Tibial artery (tissue), 4 donors: ENCODE results near the gene STYK1.

ENCODE experiments used
- DNase-seq, 2 donors: peaks; one replicate each; pipeline ENCODE4 v3.0.0-alpha.2; 2019
- H3K27ac ChIP-seq, 2 donors: fragments of 200-600 bp; sonication (generic) in 1 of 2; 1 replicate in 1 of 2; 2 replicates in 1 of 2; pipeline ENCODE4 v1.5.1; 2018 to 2019; ENCODE audit warnings: mild to moderate bottlenecking in 1 of 2
- H3K27me3 ChIP-seq, 2 donors: fragments of 200-600 bp; sonication (generic) in 1 of 2; one replicate each; pipeline versions ENCODE4 v1.5.1 to v1.6.0; 2016 to 2019
- H3K36me3 ChIP-seq, 3 donors: fragments of 200-600 bp; sonication (generic) in 2 of 3; one replicate each; pipeline ENCODE4 v1.5.1; 2016 to 2019; ENCODE audit warnings: mild to moderate bottlenecking in 2 of 3
- H3K4me1 ChIP-seq, 4 donors: fragments of 200-600 bp; sonication (generic) in 2 of 4; 1 replicate in 3 of 4; 2 replicates in 1 of 4; pipeline ENCODE4 v1.5.1; 2016 to 2019
- H3K4me3 ChIP-seq, 2 donors: fragments of 200-600 bp; sonication (generic) in 1 of 2; 1 replicate in 1 of 2; 2 replicates in 1 of 2; pipeline ENCODE4 v1.5.1; 2018 to 2019; ENCODE audit warnings: mild to moderate bottlenecking in 2 of 2
- H3K9me3 ChIP-seq, 3 donors: fragments of 200-600 bp; sonication (generic) in 1 of 3; one replicate each; pipeline ENCODE4 v1.5.1; 2016 to 2019
- CTCF ChIP-seq, 2 experiments: fragments of 200-600 bp in 1 of 2; fragments of 450-650 bp in 1 of 2; IDR thresholded peaks; one replicate each; pipeline ENCODE4 v1.5.1; 2017 to 2019; ENCODE audit warnings: antibody characterized with exemption in 2 of 2, mild to moderate bottlenecking in 1 of 2, moderate library complexity in 1 of 2
- intact Hi-C: fragments of 100-400 bp; cut with DNase I; formaldehyde crosslinking; loops from one replicate; pipeline ENCODE4 v1.15.0; 2023; ENCODE audit warnings: low total_unique reads

Gene STYK1

GRCh38 chr12:10607885-10608458 lies 65.9 kb downstream of the STYK1 start:
- H3K4me3 ChIP-seq: no peak overlapping the region
- H3K27ac ChIP-seq: no peak overlapping the region
- TF ChIP-seq CTCF (IDR thresholded peaks at IDR 0.05): no peak
- H3K9me3 ChIP-seq: no peaks in the 10 kb centered on the region
- peaks cover 0 to 19% (median 10%) of the 10 kb centered on the region in 4 donors for H3K4me1 ChIP-seq
- peaks cover 24 to 36% (median 35%) of the 10 kb centered on the region in 3 donors for H3K36me3 ChIP-seq
- no peak for DNase-seq
- no peaks in the 10 kb centered on the region for H3K27me3 ChIP-seq
- intact Hi-C loops: no loop called here

GRCh38 chr12:10601860-10602259 lies 72.0 kb downstream of the STYK1 start:
- Histone ChIP-seq H3K36me3 (peaks cover 2 to 27% (median 15%) of the 10 kb centered on the region in 3 donors), H3K9me3 (no peaks in the 10 kb centered on the region), H3K4me1 (no peaks in the 10 kb centered on the region), H3K4me3 (no peak overlapping the region), H3K27ac (no peak overlapping the region), H3K27me3 (no peaks in the 10 kb centered on the region)
- no peak for DNase-seq
- no peak for TF ChIP-seq CTCF (IDR thresholded peaks at IDR 0.05)
- intact Hi-C loops: no loop called here

GRCh38 chr12:10600988-10601387 lies 72.9 kb downstream of the STYK1 start:
- no peaks in the 10 kb centered on the region for H3K9me3 ChIP-seq
- no peak overlapping the region for H3K4me3 ChIP-seq
- intact Hi-C loops: no loop called here
- H3K27ac ChIP-seq: no peak overlapping the region
- no peak for TF ChIP-seq CTCF (IDR thresholded peaks at IDR 0.05)
- DNase-seq: no peak
- no peaks in the 10 kb centered on the region for H3K4me1 ChIP-seq
- peaks cover 0 to 29% (median 11%) of the 10 kb centered on the region in 3 donors for H3K36me3 ChIP-seq
- H3K27me3 ChIP-seq: no peaks in the 10 kb centered on the region

- Histone ChIP-seq H3K27ac (no peak overlapping the region), H3K9me3 (no peaks in the 10 kb centered on the region), H3K27me3 (no peaks in the 10 kb centered on the region), H3K36me3 (peaks cover 0 to 31% (median 4%) of the 10 kb centered on the region in 3 donors), H3K4me3 (no peak overlapping the region), H3K4me1 (no peaks in the 10 kb centered on the region)
- no peak for DNase-seq
- intact Hi-C loops: no loop called here
- TF ChIP-seq CTCF (IDR thresholded peaks at IDR 0.05): no peak
These were observed 78.0 kb downstream of the STYK1 start for GRCh38 chr12:10595881-10596280.

GRCh38 chr12:10590966-10591365 lies 82.9 kb downstream of the STYK1 start:
- no peaks in the 10 kb centered on the region for H3K9me3 ChIP-seq
- no peak for TF ChIP-seq CTCF (IDR thresholded peaks at IDR 0.05)
- H3K36me3 ChIP-seq: peaks cover 0 to 28% (median 6%) of the 10 kb centered on the region in 3 donors
- no peaks in the 10 kb centered on the region for H3K4me1 ChIP-seq
- intact Hi-C loops: no loop called here
- no peaks in the 10 kb centered on the region for H3K27me3 ChIP-seq
- no peak for DNase-seq
- no peak overlapping the region for H3K4me3 ChIP-seq
- no peak overlapping the region for H3K27ac ChIP-seq

GRCh38 chr12:10584415-10584814 lies 89.4 kb downstream of the STYK1 start:
- no peak overlapping the region for H3K27ac ChIP-seq
- no peak overlapping the region for H3K4me3 ChIP-seq
- DNase-seq: no peak
- peaks cover 0 to 4% (median 0%) of the 10 kb centered on the region in 3 donors for H3K9me3 ChIP-seq
- H3K4me1 ChIP-seq: no peaks in the 10 kb centered on the region
- no peak for TF ChIP-seq CTCF (IDR thresholded peaks at IDR 0.05)
- H3K36me3 ChIP-seq: peaks cover 14 to 21% (median 18%) of the 10 kb centered on the region in 3 donors
- intact Hi-C loops: no loop called here
- no peaks in the 10 kb centered on the region for H3K27me3 ChIP-seq
